ENCODE measurements around the gene CXXC5.

CXXC5 gene

DNA sequence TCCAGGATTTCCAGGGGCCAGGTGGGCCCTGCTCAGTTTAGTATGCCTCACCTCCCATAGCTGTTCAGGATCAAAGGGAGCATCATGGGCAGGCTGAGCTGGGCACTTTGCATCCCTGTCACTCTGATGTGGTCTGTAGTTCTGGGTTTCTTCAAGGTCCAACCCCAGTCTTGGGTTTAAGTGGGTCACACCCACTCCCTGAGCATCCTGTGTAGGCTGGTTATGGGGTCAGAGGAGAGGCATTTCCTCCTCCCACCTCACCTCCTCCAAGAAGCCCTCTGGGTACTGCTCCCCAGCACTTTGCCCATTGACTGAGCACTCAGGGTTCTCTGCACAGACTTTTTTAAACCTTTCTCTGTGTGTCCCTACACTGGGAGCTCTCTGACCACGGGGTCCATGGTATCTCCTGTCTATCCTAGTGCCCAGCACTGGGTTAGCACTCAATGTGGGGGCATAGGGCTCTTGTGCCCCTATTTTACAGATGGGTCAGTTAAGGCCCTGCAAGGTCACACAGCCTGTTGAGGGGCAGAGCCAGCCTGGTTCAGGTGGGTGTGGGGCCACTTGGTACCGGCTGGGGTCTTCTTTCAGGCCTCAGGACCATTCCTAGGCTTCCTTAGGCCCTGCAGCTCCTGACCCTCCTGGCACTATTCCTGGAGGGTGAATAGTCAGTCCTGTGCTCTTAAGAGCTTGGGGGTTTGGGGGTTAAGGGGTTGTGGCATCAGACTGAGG is 19.0 kb downstream of the CXXC5 start:
- no peak for DNase-seq

- no peak for DNase-seq
These were observed 19.5 kb downstream of the CXXC5 start for GRCh38 chr5:139667730-139668063.

GRCh38 chr5:139668064-139668880 is 20.1 kb downstream of the CXXC5 start:
- no peak for DNase-seq

DNA sequence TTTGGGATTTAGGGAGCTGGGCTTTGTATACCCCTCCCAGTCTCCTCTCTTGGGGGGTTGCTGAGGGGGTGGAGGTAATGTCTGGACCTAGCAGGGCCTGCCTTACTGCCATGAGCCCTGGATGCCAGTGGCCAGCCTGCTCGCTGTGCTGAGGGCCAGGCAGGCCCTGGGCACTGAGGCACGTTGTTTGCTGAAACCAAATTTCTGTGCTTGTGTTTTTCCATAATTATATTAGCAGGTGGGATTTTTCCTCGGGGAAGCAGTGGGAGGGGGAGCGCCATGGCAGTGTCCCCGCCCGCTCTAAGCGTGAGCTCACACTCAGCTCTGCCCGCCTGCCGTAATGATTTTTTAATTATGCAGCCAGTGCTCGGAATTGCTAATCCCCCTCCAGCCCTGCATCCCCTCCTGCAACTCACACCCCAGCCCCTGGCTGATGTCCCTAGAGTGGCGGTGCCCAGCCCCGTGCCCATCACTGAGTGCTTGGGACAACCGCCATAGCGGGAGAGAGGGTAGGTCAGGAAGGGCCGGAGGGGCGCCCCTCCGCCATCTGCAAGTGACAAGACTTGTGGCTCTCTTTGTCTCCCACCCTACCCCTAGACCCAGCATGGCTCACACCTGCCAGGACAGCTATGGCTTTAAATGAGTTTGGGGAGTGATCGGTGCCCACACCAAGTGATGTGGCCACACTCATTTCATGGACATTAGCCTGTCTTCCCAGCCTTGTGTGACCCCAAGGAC is 20.9 kb downstream of the CXXC5 start:
- no peak for DNase-seq

DNA sequence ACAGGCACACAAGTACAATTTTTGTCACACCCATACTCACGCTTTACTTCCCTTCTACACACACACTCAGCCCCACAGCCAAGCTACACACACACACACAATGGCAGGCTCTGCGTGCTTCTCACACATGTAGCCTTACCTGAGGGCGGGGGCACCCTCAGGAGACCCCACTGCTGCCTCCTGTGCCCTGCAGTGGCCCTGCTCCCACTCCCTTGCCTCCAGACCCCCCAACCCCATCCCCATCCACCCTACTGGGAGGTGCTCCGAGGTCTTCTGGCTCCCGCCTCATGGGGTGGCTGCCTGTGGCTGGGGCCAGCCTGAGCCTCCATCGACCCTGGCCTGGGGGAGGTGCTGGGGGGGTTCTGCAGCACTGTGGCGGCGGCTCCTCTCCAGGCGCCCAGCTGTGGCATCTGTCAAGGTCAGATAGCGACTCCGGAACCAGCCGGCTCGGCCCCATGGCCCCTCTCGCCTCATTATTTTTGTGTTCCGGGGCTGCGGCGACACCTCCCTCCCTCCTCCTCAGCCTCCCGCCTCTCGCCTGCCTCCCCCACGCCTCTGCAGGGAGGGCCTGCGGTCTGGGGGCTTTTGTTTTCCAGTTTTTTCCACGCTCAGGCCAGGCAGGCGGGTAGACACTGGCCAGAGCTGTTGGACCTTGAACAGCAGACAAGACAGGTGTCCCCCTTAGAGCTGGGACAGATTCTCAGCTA is 21.7 kb downstream of the CXXC5 start:
- DNase-seq = no peak

- no peak for DNase-seq
These were observed 22.4 kb downstream of the CXXC5 start for GRCh38 chr5:139670369-139671095.

DNA sequence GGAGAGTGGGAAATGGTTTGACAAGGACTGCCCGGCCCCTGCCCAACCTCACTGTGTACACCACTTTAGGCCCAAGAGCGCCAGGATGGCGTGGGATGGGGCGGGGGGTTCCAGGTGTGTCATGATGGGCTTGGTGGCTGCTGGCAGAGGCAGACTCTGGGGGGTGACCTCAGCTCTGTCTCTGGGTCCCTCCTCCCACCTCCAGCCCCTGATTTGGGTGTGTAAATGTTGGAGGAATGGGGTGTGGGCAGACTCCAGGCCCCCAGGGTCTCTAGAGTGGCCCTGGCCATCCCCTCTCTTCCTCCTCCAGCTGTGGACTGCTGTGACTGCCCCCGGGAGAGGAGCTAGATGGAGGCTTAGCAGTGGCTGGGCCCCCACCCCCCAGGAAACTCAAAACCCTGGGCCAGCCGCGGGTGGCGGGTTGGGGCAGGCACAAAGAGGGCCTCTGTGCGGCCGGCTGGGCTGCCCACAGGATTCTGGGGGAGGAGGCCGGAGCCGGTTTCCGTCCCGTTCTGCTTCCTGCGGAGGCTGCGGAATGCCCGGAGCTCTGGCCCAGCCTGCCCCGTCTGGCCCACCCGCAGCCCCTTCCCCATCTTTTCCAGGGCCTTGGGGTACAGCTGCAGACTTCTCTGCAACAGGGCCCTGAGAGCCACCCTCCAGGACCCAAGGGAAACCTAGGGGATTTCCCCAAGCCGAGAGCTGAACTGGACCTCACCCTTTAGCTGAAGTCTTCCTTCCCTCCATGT is 23.1 kb downstream of the CXXC5 start:
- no peak for DNase-seq

- no peak for DNase-seq
These were observed 27.1 kb downstream of the CXXC5 start for GRCh38 chr5:139675213-139675612.

GRCh38 chr5:139675825-139676224 is 27.7 kb downstream of the CXXC5 start:
- no peak for DNase-seq

DNA sequence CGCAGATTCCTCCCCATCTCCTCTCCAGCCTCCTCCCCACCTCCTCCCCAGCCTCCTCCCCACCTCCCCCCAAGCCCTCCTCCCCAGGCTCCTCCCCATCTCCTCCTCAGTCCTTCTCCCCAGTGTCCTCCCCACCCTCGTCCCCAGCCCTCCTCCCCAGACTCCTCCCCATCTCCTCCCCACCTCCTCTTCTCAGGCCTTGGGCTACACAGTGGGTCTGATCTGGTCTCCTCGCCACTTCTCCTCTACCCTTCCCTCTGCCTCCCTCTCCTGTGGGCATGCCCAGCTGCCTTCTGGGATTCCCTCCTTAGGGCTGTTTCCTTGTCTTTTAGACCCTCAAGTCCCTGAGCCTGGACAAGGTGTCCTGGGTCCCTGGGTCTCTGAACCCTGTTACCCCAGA is 28.3 kb downstream of the CXXC5 start:
- DNase-seq = no peak

DNA sequence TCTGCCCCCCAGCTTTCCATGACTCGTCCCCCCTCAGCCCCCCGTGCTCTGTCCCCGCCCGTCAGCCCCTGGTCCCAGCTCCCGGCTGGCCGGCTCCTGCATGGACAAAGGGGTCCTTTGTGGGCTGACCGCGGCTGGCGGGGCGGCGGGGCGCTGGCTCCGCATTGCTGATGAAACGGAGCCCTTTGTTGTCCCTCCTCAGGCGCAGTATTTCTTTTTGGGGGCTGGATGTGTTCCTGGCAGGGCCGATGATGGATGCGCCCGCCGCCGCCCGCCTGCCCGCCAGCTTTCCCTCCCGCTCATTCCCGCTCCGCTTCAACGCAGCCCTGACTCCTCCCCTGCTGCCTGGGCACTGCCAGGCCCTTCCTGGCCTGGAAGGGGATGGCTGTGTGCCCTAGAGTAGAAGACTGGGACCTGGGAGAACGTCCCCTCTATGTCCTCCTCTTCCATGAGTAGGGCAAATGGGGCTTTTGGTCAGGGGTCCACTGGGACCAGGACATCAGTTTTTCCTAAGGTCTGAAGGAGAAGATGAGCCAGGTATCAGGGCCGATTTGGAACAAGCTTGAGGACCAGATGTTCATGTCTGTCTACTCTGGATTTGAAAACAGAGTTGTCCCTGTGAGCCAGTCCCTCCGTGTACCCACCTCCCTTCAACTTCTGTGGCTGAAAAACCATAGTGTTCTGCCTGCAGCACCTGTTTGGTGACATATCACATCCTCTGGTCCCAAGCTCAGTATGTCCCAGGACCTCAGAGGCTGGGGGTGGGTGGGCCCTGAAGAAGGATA is 29.0 kb downstream of the CXXC5 start:
- no peak for DNase-seq

- no peak for DNase-seq
These were observed 29.8 kb downstream of the CXXC5 start for GRCh38 chr5:139677736-139678613.

GRCh38 chr5:139678751-139679750 is 30.9 kb downstream of the CXXC5 start:
- DNase-seq = no peak

DNA sequence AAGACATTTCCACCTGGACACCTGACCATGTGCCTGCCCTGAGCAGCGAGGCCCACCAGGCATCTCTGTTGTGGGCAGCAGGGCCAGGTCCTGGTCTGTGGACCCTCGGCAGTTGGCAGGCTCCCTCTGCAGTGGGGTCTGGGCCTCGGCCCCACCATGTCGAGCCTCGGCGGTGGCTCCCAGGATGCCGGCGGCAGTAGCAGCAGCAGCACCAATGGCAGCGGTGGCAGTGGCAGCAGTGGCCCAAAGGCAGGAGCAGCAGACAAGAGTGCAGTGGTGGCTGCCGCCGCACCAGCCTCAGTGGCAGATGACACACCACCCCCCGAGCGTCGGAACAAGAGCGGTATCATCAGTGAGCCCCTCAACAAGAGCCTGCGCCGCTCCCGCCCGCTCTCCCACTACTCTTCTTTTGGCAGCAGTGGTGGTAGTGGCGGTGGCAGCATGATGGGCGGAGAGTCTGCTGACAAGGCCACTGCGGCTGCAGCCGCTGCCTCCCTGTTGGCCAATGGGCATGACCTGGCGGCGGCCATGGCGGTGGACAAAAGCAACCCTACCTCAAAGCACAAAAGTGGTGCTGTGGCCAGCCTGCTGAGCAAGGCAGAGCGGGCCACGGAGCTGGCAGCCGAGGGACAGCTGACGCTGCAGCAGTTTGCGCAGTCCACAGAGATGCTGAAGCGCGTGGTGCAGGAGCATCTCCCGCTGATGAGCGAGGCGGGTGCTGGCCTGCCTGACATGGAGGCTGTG is 32.4 kb downstream of the CXXC5 start:
- no peak for DNase-seq

- no peak for DNase-seq
These were observed 32.9 kb downstream of the CXXC5 start for GRCh38 chr5:139681112-139681458.

GRCh38 chr5:139681466-139681865 is 33.3 kb downstream of the CXXC5 start:
- DNase-seq = no peak

GRCh38 chr5:139682016-139682975 is 34.1 kb downstream of the CXXC5 start:
- no peak for DNase-seq
